GM19452 (cell line): ENCODE results near the gene ELAVL1.
"Not testable (repeated sequence)": the region's sequence is repeated elsewhere in the genome, so short reads cannot be mapped to it uniquely, and the experiment has no call there.

Source experiments
- ATAC-seq: cut with Tn5 transposase; IDR thresholded peaks from one replicate; pipeline ENCODE4 v1.9.1; 2021; ENCODE audit not compliant: unreplicated experiment

The ELAVL1 gene

DNA sequence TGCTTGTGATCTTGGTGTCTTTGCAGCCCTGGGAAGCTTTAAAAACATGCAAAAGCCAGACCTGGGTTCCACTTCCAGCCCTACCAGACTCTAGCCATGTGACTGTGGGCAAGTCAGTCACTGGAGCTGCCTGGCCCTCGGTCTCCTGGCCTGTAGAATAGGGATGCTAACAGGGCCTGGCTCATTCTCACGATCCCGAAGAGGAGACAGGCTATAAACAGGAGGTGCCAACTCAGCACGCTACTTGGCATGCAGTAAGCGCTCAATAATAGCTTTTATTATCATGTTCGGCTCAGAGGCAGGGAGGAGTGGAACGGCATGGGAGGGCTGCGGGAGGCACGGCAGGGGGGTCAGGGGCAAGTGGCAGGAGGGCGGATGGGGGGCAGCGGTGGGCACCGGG is 81.2 kb downstream of the ELAVL1 start:
- no peak for ATAC-seq

DNA sequence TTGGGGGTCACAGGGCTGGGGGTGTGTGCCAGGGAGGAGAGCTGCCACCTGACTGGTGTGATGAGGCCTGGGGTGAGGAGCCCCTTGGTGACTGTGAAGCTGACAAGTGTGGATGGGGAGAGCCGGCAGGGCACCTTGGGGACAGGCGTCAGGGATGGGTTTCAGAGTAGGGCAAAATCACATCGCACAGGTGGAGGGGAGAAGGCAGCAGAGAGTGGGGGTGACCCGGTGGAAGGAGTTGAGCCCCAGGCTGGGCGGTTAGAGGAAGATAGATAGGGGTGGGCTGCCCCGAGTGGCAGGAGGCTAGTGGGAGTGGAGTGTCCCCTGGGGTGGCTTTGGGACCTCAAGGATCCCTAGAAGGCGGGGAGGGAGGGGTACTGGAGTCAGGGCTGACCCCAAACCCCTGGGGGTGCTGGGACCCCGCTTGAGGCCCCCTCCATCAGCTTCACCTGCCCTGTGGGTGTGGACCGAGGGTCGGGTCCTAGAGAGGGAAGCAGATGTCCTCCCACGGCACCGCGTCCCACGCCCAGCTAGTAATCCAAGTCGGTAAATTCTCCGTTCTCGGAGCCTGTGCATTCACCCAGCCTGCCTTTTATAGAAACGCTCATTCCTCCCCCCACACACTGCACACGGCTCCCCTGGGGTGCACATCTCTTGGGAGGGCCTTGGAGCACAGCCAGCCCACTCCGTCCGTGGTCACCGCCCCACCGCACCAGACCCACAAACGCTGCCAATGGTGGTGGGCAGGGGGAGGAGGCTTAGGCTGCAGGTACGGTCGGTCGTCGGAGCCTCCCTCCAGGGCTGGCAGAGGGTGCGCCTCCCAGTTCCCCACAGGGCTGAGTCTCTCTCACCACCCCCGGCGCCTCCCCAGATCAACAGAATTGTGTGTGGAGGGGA is 81.9 kb downstream of the ELAVL1 start:
- no peak for ATAC-seq

DNA sequence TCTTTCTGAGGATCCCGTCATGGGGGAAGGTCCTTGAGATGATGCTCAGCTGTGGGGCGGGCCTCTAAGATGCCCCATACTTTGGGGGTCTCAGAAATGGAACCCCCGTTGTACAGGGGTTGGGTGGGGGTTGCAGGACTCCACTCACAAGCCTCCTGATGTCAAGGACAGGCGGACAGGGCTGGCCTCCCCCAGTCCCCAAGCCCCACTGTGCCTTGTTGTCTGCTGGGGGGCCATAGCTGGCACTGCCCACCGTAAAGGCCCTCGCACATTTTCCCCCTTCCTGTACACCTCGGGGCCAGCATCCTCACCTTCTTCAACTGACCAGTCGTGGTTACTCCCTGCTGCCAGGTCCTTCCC is 82.6 kb downstream of the ELAVL1 start:
- no peak for ATAC-seq

DNA sequence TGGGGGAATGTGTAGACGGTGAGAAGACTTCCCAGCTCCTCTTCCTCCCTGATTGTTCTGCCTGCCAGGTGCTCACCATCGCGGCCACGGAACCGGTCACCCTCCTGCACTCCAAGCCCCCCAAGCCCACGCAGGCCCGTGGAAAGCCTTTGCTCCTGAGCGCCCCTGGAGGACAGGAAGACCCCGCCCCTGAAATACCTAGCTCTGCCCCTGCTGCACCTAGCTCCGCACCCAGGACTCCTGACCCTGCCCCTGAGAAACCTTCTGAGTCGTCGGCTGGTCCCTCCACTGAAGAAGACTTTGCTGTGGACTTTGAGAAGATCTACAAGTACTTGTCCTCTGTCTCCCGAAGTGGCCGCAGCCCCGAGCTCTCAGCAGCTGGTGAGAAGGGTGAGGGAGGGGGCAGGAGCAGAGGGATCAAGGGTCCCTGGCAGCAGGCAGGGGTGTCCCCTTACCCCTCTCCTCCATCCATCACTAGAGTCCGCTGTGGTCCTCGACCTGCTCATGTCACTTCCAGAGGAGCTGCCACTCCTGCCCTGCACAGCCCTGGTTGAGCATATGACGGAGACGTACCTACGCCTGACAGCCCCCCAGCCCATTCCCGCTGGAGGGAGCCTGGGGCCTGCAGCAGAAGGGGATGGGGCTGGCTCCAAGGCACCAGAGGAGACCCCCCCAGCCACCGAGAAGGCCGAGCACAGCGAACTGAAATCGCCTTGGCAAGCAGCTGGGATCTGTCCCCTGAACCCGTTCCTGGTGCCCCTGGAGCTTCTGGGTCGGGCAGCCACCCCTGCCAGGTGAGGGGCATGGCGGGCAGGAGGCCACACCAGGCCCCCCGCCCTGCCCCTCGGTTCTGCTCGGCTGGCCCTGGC is 83.2 kb downstream of the ELAVL1 start:
- no peak for ATAC-seq

DNA sequence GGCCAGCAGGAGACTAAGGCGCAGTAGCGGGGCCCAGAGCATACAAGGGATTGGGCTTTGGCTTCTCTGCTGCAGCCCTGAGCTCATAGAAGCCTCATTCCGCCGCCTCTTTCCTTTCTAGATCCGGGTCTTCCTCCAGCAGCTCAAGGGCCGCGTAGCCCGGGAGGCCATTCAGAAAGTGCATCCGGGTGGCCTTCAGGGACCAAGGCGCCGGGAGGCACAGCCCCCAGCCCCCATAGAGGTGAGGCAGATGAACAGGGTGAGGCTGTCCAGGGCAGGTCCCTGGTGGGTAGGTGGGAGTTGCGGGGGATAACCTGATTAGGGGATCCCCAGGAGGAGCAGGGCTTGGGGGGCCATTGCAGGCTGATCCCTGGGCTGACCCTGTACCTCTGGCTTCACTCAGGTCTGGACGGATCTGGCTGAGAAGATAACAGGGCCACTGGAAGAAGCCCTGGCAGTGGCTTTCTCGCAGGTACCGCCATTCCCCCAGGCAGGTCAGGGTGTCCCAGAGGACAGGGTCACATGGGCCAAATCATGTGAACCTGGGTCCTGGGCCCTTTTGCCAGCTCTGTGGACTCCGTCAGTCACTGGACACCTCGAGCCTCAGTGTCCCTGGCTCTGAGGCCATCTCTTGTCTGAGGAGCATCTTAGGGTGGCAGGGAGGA is 84.0 kb downstream of the ELAVL1 start:
- no peak for ATAC-seq

DNA sequence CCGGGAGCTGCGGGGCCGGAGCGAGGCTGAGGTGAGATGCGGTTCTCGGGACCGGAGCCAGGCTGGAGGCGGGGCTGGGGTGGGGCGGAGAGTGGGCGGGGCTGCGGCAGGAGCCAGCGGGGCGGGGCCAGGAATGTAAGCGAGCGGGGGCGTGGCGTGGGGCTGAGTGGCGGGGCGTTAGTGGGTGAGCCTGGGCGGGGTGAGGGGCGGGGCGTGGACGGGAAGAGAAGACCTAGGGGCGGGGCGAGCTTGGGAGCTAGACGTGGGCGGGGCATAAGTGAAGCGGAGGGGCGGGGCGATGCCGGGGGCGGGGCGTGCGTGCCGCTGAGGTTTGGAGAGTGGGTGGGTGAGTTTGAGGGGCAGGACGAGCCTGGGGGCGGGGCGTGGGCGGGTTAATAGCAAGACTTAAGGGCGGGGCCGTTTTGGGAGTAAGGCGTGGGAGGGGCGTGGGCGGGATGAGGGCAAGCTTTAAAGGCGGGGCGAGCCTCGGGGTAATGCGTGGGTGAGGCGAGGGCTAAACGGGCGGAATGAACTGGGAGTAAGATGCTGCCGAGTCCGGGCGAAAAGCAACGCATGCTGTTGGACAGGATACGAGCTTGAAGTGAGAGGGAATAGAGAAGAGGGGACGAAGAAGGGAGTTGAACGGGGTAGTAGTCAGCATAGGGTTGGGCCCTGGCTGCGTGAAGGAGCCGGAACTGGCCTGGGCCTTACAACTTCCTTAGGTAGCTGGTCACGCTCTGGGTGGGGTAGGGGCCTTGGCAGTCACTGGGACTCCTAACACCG is 84.7 kb downstream of the ELAVL1 start:
- ATAC-seq: peak; percentile 49

DNA sequence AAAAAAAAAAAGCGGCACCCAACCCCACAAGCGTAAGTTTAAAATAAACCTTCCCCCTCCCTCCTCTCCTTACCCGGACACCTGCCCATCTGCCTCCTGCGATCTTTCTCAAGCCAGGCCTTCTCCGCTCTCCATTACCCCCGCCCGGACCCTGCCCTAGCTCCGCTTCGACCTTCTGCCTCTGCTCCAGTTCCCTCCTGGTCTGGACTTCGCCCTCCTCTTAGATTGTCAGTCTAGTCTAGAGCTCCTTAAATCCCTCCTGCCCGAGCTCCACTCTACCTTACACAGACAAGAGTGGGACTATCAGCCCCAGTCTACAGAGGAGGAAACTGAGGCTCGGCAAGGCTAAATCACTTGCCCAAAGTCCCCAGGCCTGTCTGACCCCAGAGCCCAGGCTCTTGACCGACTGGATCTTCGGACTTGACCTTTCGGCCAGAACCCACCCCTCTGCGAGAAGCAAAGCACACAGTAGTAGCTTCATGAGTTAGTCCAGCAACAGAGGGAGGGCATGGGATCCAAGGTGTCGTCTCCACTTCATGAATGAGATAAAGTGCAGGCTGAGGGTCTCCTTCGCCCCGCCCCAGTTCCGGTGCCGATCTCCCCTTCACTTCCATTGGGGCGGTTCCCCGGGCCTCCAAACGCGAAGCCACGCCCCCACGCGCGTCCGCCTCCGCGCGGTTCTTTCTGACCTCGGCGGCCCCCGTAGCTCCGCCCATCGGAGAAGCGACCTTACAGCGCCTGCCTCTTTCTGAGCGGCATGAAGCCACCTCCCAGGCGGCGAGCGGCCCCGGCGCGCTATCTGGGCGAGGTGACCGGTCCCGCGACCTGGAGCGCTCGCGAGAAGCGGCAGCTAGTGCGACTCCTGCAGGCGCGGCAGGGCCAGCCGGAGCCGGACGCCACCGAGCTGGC is 85.6 kb downstream of the ELAVL1 start, which contains the start of gene SNAPC2:
Gene SNAPC2, plus strand, starts transcription at position 729 of the 909 bp plus-strand sequence. Its CDS starts 29 bp downstream, at position 758.
- peak; percentile 65 for ATAC-seq

DNA sequence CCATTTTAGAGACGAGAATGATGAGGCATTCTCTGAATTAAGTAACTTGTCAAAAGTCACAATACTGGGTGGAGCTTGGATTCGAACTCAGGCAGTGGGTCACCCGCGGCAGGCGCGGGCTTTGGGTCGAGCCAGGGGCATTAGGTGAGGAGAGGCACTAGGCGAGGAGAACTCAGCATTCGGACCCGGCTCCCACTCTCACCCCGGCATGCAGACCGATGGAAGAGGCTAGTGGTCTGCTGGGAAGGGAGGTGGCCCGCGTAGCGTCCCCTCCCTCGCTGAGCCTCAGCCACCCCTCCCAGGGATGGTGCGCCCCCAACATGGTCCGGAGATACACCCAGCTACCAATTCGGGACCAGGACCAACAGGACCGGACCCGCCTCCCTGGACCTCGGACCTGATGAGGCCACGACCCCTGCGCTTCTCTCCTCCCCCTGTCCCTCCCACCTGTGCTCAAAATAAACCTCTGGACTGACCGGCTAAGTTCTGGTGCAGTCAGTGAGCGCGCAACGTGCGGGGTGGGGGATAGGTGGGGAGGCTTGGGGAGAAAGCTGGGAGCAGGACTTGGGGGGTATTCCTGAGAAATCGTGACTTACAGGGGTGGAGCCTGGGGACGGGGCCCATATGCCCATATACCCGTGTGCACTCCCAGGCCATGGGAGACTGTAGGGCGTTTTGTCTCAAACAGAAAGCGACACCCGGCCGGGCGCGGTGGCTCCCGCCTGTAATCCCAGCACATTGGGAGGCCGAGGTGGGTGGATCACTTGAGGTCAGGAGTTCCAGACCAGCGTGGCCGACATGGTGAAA is 86.6 kb downstream of the ELAVL1 start:
- no peak for ATAC-seq

DNA sequence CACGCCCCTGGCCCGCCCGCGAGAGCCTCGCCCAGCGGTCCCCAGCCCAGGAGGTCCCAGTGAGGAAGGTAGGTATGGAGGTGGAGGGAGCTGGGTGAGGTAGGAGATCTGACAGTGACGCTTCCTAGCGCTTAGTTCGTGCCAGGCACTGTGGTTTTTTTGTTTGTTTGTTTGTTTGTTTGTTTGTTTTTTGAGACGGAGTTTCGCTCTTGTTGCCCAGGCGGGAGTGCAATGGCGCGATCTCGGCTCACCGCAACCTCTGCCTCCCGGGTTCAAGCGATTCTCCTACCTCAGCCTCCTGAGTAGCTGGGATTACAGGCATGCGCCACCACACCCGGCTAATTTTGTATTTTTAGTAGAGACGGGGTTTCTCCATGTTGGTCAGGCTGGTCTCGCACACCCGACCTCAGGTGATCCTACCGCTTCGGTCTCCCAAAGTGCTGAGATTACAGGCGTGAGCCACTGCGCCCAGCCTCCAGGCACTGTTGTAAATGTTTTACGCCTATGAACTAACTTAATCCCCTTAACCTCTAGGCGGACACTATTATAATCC is 87.3 kb downstream of the ELAVL1 start:
- not testable (repeated sequence) for ATAC-seq

DNA sequence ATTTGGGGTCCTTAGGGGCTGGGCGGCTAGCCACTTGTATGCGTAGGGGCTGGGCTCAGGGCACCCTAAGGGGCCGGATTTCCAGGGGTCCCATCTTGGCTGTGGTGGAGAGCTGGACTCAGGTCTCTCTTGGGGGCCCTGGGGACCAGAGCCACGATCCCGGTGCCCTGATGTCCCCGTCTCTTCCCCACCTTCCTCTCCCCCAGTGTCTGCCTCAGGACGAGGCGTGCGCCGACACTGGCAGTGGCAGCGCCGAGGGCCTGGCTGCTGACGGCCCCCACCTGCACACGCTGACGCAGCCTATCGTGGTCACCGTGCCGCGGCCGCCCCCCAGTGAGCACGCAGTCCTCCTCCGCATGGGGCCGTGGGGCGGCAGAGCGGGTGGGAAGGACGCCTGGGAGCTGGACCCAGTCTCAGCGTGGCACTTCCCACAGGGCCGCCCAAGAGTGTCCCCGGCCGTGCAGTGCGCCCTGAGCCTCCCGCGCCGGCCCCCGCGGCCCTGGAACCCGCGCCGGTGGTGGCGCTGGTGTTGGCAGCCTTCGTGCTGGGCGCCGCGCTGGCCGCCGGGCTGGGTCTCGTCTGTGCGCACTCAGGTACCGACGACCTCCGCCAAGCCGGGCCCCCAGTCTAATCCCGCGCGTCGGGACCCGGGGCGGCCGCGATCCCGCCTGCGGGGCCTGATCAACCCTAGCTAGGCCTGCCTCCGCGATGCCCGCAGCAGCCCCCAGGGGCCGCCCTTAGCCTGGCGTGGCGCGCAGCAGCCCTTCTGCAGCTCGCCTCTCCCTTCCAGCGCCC is 88.0 kb downstream of the ELAVL1 start:
- no peak for ATAC-seq

DNA sequence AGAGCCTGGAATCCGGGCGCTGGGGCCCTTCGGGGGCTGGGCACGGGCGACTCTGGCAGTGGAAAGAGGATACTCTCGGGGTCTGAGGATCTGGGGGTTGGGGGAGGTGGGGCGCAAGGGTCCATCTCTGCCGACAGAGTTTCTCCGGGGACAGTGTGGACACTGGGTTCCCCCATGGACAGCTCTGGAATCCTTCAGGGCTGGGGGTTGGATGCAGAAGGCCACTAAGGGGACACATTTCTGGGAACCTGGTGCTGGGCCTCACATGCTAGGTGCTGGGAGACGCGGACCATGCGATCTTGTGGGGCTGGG is 88.5 kb downstream of the ELAVL1 start:
- no peak for ATAC-seq

DNA sequence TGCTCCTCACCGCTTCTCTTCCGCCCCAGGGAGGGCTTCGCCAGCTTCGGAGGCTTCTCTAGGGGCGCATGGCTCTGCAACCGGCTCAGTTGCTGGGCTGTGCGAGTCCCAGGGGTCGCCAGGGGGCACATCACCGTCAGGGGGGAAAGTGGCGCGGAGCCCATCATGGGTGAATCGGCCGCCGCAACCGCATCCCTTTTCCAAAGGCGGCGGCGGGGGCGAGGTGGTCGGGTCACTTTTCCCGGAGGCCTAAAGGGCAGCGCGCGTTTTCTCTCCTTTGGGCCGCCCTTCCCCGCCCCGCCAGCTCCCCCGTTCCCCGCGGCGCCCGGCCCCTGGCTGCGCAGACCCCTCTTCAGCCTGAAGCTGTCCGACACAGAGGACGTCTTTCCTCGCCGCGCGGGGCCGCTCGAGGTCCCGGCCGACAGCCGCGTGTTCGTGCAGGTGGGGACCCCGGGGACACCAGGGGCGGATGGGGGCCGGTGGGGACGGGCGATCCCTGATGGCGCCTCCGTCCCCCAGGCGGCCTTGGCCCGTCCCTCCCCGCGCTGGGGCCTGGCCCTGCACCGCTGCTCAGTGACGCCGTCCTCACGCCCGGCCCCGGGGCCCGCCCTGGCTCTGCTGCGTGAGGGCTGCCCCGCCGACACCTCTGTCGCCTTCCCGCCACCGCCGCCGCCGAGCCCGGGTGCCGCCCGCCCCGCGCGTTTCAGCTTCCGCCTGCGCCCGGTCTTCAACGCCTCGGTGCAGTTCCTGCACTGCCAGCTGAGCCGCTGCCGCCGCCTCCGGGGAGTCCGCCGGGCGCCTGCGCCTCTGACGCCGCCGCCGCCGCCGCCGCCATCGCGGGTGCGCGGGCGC is 89.1 kb downstream of the ELAVL1 start:
- no peak for ATAC-seq

DNA sequence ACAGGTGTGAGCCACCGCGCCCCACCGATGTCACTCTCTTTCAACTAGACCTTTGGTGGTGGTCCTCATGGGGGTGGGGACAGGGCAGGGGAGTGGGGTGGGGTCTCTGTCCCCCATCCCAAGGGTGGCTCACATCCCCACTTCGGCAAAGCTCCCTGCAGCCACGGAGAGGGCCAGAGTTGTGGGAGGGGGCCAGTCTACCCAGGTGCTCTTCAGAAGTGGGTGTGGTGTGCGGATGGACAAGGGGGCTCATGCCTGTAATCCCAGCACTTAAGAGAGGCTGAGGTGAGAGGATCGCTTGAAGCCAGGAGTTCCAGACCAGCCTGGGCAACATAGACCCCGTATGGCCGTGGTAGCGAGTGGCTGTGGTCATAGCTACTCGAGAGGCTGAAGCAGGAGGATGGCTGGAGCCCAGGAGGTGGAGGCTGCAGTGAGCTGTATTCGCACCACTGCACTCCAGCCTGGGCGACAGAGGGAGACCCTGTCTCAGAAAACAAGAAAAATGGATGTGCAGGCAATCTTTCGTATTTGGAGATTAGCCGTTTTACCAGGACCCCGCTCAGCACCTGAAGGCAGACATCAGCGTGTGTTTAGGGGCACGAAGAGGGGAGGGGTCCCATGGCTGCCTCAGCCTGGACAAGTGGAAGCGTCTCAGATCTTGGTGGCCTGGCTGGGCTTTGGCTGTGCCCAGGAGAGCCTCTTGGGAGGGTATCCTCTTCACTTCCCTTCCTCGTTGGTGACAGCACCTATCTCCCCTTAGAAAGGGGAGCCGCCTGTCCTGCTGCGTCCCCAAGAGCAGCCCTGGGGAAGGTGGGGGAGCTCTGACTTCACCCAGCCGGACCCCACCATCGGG is 90.0 kb downstream of the ELAVL1 start:
- no peak for ATAC-seq

DNA sequence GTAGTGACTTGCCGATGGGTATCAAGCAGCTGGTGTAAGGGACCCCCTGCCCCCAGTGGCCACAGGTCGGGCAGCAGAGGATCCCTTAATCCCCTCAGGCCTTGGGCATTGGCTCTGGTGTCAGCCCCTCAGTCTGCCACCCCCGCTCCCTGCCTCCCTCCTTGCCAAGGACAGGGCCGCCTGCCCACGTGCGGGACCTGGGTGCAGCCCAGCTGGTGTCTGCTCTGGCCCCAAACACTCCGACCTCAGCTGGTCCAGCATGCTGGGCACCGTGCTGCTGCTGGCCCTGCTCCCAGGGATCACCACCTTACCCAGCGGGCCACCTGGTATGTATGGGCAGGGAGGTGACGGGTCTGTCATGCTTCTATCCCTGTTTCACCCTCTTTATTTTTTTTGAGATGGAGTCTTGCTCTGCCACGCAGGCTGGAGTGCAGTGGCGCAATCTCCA is 90.8 kb downstream of the ELAVL1 start, which contains the start of gene TGFBR3L:
Gene TGFBR3L, plus strand, starts transcription at position 233 of the 448 bp plus-strand sequence.
- no peak for ATAC-seq

DNA sequence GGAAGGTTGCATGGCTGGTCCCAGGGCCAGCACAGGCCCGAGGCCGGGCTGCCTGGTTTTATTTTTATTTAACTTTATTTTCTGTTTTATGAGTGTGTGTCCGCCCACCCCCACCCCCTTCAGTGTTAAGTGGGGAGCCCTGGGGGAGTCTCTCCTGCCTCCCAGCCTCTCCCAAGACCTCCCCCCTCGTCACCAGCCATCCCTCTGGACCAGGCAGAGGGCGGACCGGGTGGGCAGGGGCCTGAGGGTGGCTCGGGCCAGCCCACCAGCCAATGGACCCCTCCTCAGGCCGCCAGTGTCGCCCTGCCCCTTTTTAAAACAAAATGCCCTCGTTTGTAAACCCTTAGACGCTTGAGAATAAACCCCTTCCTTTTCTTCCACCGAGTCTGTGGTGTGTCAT is 91.3 kb downstream of the ELAVL1 start:
- no peak for ATAC-seq

DNA sequence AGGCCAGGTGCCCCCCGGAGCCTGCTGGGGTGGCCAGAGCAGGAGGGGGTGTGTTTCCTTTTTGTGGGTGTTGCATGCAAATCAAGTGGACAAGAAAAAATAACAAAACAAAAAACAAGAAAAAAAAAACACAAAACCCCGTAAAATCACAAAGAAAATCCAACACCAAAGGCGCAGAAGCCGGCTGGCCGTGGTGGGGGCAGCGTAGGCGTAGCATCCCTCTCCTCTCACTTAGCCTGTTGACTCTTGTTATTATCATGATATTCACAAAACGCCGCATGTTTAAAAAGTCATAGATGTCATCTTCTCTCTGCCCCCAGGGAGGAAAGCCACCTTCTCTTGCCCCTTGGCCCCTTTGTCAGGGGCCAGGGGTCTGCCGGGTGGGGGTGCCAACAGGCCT is 91.8 kb downstream of the ELAVL1 start:
- ATAC-seq: no peak
